ENCODE data around the gene GPD1.
A peak's percentile ranks its signal among the peaks of the same experiment; 100 is the strongest.

GPD1 gene

DNA sequence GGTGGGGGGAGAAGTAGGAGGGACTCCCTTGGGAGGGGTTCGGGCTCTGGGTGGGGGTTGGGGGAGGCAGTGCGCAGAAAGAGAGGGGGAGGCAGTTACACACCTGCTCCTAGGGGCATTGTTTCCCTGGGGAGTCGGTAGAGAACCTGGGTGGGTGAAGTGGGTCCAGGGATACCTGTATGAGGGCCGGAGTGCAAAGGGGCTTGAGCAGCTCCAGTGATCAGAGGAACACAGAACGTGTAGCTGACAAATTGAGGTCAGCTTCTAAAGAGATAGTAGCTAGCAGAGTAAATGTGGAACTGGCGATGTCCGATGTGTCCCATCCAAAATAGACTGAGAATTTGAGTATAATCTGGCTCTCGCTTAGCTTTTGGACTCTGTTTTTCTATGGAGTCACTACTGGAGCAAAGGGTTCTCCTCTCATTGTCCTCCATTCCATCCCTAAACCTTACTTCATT lies 18.2 kb upstream of the GPD1 start:
- H3K36me3 ChIP-seq (ENCODE audit: control insufficient read depth in 2 of 2, insufficient read depth in 2 of 2, low read length in 2 of 2) = peaks cover 30 to 37% of the 10 kb centered on the region in 2 donors
- peaks cover 5% of the 10 kb centered on the region for H3K4me1 ChIP-seq (ENCODE audit: control insufficient read depth, insufficient read depth, low read length)
- no peaks in the 10 kb centered on the region for H3K27me3 ChIP-seq (ENCODE audit: control insufficient read depth in 1 of 2, insufficient read depth in 2 of 2, low read length in 2 of 2)
- H3K9ac ChIP-seq (ENCODE audit: low read length in 2 of 2) = peak overlapping the region; percentile 71 to 80
- H3K4me3 ChIP-seq (ENCODE audit: low read length in 2 of 2) = peak overlapping the region; percentile 65 to 91
- no peaks in the 10 kb centered on the region for H3K9me3 ChIP-seq (ENCODE audit: control insufficient read depth in 2 of 2, low read length in 2 of 2)
- H3K27ac ChIP-seq (ENCODE audit: low read length) = peak overlapping the region; percentile 84

DNA sequence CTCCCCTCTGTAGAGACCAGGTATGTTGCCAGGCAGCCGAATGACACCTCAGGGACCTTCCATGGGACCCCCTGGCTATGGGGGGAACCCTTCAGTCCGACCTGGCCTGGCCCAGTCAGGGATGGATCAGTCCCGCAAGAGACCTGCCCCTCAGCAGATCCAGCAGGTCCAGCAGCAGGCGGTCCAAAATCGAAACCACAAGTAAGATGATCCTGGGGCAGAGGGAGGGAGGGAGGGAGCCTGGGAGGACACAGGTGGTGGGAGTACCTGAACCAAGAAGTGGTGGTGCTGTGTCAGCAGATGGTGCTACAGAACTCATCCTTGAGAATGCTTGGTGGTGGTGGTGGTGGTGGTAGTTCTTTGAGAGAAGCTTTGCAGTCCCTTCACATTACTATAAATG lies 17.7 kb upstream of the GPD1 start:
- Histone ChIP-seq H3K27me3 (ENCODE audit: control insufficient read depth in 1 of 2, insufficient read depth in 2 of 2, low read length in 2 of 2) (no peaks in the 10 kb centered on the region), H3K4me3 (ENCODE audit: low read length in 2 of 2) (peak overlapping the region; percentile 65 to 91), H3K36me3 (ENCODE audit: control insufficient read depth in 2 of 2, insufficient read depth in 2 of 2, low read length in 2 of 2) (peaks cover 30 to 37% of the 10 kb centered on the region in 2 donors), H3K27ac (ENCODE audit: low read length) (peak overlapping the region; percentile 84), H3K9me3 (ENCODE audit: control insufficient read depth in 2 of 2, low read length in 2 of 2) (no peaks in the 10 kb centered on the region), H3K4me1 (ENCODE audit: control insufficient read depth, insufficient read depth, low read length) (peaks cover 5% of the 10 kb centered on the region), H3K9ac (ENCODE audit: low read length in 2 of 2) (peak overlapping the region; percentile 71 to 80)

DNA sequence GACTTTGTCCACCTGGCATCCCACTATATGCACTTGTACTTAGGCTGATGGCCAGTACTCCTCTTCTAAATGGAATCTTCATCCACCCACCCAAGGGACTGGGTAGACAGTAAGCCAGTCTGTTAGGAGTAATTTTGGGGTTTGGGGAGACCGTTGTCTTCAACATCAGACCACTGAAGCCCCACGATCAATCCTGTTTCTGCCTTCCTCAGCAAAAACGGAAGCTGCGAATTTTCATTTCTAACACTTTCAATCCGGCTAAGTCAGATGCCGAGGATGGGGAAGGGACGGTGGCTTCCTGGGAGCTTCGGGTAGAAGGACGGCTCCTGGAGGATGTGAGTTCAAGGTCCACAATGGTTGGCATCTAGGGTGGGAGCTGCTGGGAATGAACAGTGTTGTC lies 16.7 kb upstream of the GPD1 start:
- Histone ChIP-seq H3K9ac (ENCODE audit: low read length in 2 of 2) (no peak overlapping the region), H3K4me1 (ENCODE audit: control insufficient read depth, insufficient read depth, low read length) (peaks cover 5% of the 10 kb centered on the region), H3K4me3 (ENCODE audit: low read length in 2 of 2) (no peak overlapping the region), H3K27ac (ENCODE audit: low read length) (no peak overlapping the region), H3K36me3 (ENCODE audit: control insufficient read depth in 2 of 2, insufficient read depth in 2 of 2, low read length in 2 of 2) (peaks cover 33 to 40% of the 10 kb centered on the region in 2 donors), H3K9me3 (ENCODE audit: control insufficient read depth in 2 of 2, low read length in 2 of 2) (no peaks in the 10 kb centered on the region), H3K27me3 (ENCODE audit: control insufficient read depth in 1 of 2, insufficient read depth in 2 of 2, low read length in 2 of 2) (no peaks in the 10 kb centered on the region)

DNA sequence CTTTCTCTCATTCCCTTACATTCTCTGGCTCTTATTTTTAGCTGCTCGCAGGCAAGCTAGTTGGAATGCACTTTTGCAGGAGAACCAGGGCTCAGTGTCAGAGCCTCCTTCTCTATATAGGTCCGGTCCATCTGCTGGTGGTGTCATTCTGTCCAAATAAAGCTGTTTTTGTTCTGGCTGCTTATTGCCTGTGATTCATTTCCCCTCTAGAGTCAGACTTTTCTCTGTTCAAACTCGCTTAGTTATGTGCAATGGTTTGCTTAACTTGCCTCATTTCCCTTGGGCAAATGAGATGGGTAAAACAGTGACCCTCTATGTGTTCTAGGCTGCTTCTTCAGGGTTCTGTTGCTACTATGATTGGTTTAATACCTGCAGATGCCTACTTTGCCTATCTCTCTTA lies 15.8 kb upstream of the GPD1 start:
- Histone ChIP-seq H3K27ac (ENCODE audit: low read length) (no peak overlapping the region), H3K4me3 (ENCODE audit: low read length in 2 of 2) (no peak overlapping the region), H3K36me3 (ENCODE audit: control insufficient read depth in 2 of 2, insufficient read depth in 2 of 2, low read length in 2 of 2) (peaks cover 37 to 40% of the 10 kb centered on the region in 2 donors), H3K9ac (ENCODE audit: low read length in 2 of 2) (no peak overlapping the region), H3K9me3 (ENCODE audit: control insufficient read depth in 2 of 2, low read length in 2 of 2) (no peaks in the 10 kb centered on the region), H3K4me1 (ENCODE audit: control insufficient read depth, insufficient read depth, low read length) (peaks cover 5% of the 10 kb centered on the region), H3K27me3 (ENCODE audit: control insufficient read depth in 1 of 2, insufficient read depth in 2 of 2, low read length in 2 of 2) (no peaks in the 10 kb centered on the region)

DNA sequence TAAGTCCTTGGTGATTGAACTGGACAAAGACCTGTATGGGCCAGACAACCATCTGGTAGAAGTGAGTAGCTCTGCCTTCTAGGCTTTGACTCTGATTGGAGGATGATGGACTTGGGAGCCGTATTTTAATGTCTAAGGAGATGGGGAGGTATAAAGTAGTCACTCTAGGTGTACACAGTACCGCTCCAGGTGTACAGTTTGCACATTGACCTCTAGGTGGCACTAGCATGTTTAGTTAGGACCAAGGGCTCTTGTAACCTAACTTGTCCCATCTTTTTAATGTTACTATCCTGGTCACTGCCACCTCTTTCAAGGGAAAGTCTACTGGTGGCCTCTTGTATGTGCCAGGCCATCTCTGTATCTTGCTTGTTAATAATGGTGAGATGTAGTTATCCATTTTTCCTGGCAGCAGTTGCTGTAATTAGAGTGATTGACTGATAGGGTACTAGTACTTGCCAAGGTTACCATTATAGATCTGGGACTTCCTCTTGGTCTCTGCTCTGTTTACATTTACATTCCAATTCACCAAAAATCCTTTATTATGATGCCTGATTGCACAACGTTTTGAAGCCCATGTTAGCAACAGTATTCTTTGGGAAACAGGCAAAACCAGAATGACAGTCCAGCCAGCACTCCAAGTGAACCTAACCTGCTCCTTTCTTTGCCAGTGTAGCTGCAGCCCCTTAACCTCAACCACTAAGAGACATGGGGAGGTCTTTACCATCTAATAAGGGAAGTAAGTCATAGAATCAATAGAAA lies 15.1 kb upstream of the GPD1 start:
- Histone ChIP-seq H3K27me3 (ENCODE audit: control insufficient read depth in 1 of 2, insufficient read depth in 2 of 2, low read length in 2 of 2) (no peaks in the 10 kb centered on the region), H3K9ac (ENCODE audit: low read length in 2 of 2) (no peak overlapping the region), H3K4me1 (ENCODE audit: control insufficient read depth, insufficient read depth, low read length) (peaks cover 5% of the 10 kb centered on the region), H3K4me3 (ENCODE audit: low read length in 2 of 2) (no peak overlapping the region), H3K36me3 (ENCODE audit: control insufficient read depth in 2 of 2, insufficient read depth in 2 of 2, low read length in 2 of 2) (peaks cover 41 to 43% of the 10 kb centered on the region in 2 donors), H3K9me3 (ENCODE audit: control insufficient read depth in 2 of 2, low read length in 2 of 2) (no peaks in the 10 kb centered on the region), H3K27ac (ENCODE audit: low read length) (no peak overlapping the region)

DNA sequence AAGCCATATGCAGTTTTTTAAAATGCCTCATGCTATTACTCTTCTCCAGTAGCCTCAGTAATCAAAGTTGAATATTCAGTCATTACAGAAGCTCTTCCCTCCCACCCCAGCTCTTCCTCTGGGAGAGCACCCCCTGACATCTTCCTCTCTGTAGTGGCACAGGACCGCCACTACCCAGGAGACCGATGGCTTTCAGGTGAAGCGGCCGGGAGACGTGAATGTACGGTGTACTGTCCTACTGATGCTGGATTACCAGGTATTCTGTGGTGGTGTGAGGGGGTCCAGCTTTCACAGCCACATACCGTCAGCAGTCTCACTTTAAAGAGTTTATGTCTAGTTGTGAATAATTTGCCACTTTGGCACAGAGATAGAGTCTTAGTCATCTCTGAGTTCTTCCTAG lies 14.1 kb upstream of the GPD1 start:
- no peaks in the 10 kb centered on the region for H3K27me3 ChIP-seq (ENCODE audit: control insufficient read depth in 1 of 2, insufficient read depth in 2 of 2, low read length in 2 of 2)
- peaks cover 48 to 52% of the 10 kb centered on the region in 2 donors for H3K36me3 ChIP-seq (ENCODE audit: control insufficient read depth in 2 of 2, insufficient read depth in 2 of 2, low read length in 2 of 2)
- no peaks in the 10 kb centered on the region for H3K9me3 ChIP-seq (ENCODE audit: control insufficient read depth in 2 of 2, low read length in 2 of 2)

DNA sequence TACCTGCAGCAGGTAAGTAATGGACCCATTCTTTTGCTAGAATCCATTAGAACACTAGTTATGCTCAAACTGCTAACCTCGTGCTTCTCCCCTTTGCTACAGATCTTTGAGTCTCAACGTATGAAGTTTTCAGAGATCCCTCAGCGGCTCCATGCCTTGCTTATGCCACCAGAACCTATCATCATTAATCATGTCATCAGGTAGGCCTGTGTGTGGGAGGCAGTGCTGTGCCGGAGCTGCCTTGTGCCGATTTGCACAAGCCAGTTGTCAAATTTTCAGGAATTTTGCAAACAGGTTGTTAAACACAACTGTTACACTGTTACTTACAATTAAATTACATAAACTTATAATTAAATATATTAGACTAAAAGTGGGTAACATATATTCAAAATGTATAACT lies 13.4 kb upstream of the GPD1 start:
- Histone ChIP-seq H3K9me3 (ENCODE audit: control insufficient read depth in 2 of 2, low read length in 2 of 2) (no peaks in the 10 kb centered on the region), H3K36me3 (ENCODE audit: control insufficient read depth in 2 of 2, insufficient read depth in 2 of 2, low read length in 2 of 2) (peaks cover 53 to 55% of the 10 kb centered on the region in 2 donors), H3K9ac (ENCODE audit: low read length in 2 of 2) (no peak overlapping the region), H3K27me3 (ENCODE audit: control insufficient read depth in 1 of 2, insufficient read depth in 2 of 2, low read length in 2 of 2) (no peaks in the 10 kb centered on the region), H3K4me1 (ENCODE audit: control insufficient read depth, insufficient read depth, low read length) (peaks cover 5% of the 10 kb centered on the region), H3K27ac (ENCODE audit: low read length) (no peak overlapping the region), H3K4me3 (ENCODE audit: low read length in 2 of 2) (no peak overlapping the region)

More for the DNA sequence above, 14.1 kb upstream of the GPD1 start:
- Histone ChIP-seq H3K4me3 (ENCODE audit: low read length in 2 of 2) (no peak overlapping the region), H3K4me1 (ENCODE audit: control insufficient read depth, insufficient read depth, low read length) (peaks cover 5% of the 10 kb centered on the region), H3K9ac (ENCODE audit: low read length in 2 of 2) (no peak overlapping the region), H3K27ac (ENCODE audit: low read length) (no peak overlapping the region)

DNA sequence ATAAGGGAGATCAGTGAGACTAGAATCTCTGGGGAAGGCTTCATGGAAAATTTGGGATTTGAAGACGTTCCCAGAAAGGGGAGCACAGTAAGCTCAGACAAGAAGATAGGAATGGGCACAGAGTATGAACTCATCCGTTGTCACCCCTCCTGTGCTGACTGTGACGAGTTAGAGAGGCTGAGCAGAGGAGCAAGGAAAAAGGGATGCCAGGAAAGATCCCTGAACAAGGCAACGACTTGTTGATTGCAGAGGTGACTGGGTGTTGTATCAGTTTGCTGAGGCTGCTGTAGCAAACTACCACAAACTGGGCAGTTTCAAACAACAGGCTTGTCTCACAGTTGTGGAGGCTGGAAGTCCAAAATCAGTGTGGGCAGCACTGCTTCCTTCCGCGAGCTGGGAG lies 5.9 kb upstream of the GPD1 start:
- Histone ChIP-seq H3K4me3 (ENCODE audit: low read length in 2 of 2) (no peak overlapping the region), H3K9me3 (ENCODE audit: control insufficient read depth in 2 of 2, low read length in 2 of 2) (no peaks in the 10 kb centered on the region), H3K27ac (ENCODE audit: low read length) (no peak overlapping the region), H3K36me3 (ENCODE audit: control insufficient read depth in 2 of 2, insufficient read depth in 2 of 2, low read length in 2 of 2) (peaks cover 51 to 60% of the 10 kb centered on the region in 2 donors), H3K27me3 (ENCODE audit: control insufficient read depth in 1 of 2, insufficient read depth in 2 of 2, low read length in 2 of 2) (no peaks in the 10 kb centered on the region), H3K9ac (ENCODE audit: low read length in 2 of 2) (no peak overlapping the region), H3K4me1 (ENCODE audit: control insufficient read depth, insufficient read depth, low read length) (no peaks in the 10 kb centered on the region)

DNA sequence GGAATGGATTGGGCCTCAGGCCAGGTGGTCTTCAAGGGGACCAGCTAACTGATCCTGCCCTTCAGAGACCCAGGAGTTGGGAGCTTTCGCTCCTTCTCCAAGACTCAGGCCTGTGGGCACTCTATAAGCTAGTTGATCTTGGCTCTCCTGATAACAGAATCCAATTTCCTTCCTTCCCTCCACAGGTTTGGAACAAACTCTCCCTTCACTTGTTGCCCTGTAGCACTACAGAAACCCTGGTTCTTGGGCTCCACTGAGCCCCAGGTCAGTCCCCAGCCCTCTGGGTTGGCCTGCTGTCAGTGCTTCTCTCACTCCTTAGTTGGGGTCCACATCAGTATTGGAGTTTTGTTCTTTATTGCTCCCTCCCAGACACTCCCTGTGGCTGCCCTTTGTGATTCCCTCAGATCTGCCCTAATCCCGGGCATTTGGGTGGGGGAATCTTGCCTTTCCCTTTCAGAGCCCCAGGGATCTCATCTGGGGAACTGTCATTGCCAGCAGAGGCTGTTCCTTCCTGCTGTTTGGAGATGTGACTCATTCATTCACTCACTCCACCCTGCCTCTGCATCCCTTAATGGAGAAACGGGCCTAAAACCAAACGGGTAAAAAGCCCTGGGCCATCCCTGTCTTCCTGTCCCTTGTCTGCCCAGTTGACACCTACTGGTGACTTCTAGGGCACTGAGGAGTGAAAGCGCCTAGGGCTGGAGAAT lies 4.4 kb upstream of the GPD1 start:
- Histone ChIP-seq H3K4me3 (ENCODE audit: low read length in 2 of 2) (no peak overlapping the region), H3K9ac (ENCODE audit: low read length in 2 of 2) (no peak overlapping the region), H3K27me3 (ENCODE audit: control insufficient read depth in 1 of 2, insufficient read depth in 2 of 2, low read length in 2 of 2) (no peaks in the 10 kb centered on the region), H3K36me3 (ENCODE audit: control insufficient read depth in 2 of 2, insufficient read depth in 2 of 2, low read length in 2 of 2) (peaks cover 42 to 51% of the 10 kb centered on the region in 2 donors), H3K27ac (ENCODE audit: low read length) (no peak overlapping the region), H3K9me3 (ENCODE audit: control insufficient read depth in 2 of 2, low read length in 2 of 2) (no peaks in the 10 kb centered on the region), H3K4me1 (ENCODE audit: control insufficient read depth, insufficient read depth, low read length) (peaks cover 13% of the 10 kb centered on the region)

DNA sequence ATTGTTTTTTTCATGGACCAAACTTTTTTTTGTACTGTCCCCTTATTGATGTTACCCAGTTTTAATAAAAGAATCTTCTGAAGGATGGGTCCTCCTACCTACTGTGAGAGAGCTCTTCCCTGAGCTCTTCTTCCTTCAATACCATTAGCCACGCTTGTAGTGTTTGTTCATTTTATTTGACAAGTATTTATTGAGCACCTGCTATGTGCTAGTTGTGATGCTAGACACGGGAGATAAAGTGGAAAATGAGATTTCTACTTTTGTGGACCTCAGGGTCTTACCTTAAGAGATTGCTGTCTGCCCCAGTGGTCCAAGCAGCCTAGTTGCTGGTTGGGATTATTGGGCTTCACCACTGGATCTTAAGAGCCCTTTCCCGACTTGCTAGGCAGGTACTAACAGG lies 3.2 kb upstream of the GPD1 start:
- Histone ChIP-seq H3K4me1 (ENCODE audit: control insufficient read depth, insufficient read depth, low read length) (peaks cover 20% of the 10 kb centered on the region), H3K27me3 (ENCODE audit: control insufficient read depth in 1 of 2, insufficient read depth in 2 of 2, low read length in 2 of 2) (no peaks in the 10 kb centered on the region), H3K4me3 (ENCODE audit: low read length in 2 of 2) (no peak overlapping the region), H3K9ac (ENCODE audit: low read length in 2 of 2) (no peak overlapping the region), H3K36me3 (ENCODE audit: control insufficient read depth in 2 of 2, insufficient read depth in 2 of 2, low read length in 2 of 2) (peaks cover 33 to 44% of the 10 kb centered on the region in 2 donors), H3K9me3 (ENCODE audit: control insufficient read depth in 2 of 2, low read length in 2 of 2) (no peaks in the 10 kb centered on the region), H3K27ac (ENCODE audit: low read length) (no peak overlapping the region)

DNA sequence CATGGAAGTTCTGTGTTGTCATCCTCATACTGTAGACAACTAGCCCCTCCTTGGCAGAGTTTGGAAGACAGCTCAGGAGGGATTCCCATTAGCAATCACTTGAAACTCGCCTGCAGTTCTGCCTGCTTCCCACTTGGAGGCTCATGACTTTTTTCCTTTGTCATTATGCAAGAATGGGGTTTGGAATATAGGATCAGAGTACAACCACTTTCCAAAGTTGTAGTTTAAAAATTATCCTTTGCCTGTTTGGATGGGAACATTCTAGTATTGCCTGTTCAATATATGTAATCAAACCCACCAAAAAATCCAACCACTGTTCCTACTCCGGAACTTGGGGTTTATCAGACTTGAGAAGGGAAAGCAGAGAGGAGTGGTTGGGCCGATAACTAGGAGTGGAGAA lies 2.1 kb upstream of the GPD1 start:
- Histone ChIP-seq H3K4me3 (ENCODE audit: low read length in 2 of 2) (no peak overlapping the region), H3K36me3 (ENCODE audit: control insufficient read depth in 2 of 2, insufficient read depth in 2 of 2, low read length in 2 of 2) (peaks cover 22 to 33% of the 10 kb centered on the region in 2 donors), H3K27me3 (ENCODE audit: control insufficient read depth in 1 of 2, insufficient read depth in 2 of 2, low read length in 2 of 2) (no peaks in the 10 kb centered on the region), H3K4me1 (ENCODE audit: control insufficient read depth, insufficient read depth, low read length) (peaks cover 21% of the 10 kb centered on the region), H3K27ac (ENCODE audit: low read length) (no peak overlapping the region), H3K9me3 (ENCODE audit: control insufficient read depth in 2 of 2, low read length in 2 of 2) (no peaks in the 10 kb centered on the region), H3K9ac (ENCODE audit: low read length in 2 of 2) (no peak overlapping the region)
